WTC11 (cell line): ENCODE data around the gene HNRNPR. TPM values are rescaled to one million over a fixed set of nuclear protein-coding genes. Genes with fewer than 3 reads are reported as not detected.

Experiments
- ATAC-seq: fragments of 200-7000 bp; cut with Tn5 transposase; 2 replicates; pipeline ENCODE4 v1.10.0; 2021; ENCODE audit warnings: mild to moderate bottlenecking, moderate library complexity
- CTCF ChIA-PET: fragments of 300-600 bp; sonication (Branson Sonifier 250); formaldehyde crosslinking; loops from one replicate; lab custom pipeline; 2021; ENCODE audit warnings: antibody characterized with exemption; lab: Charles Lee
- POLR2A ChIA-PET: fragments of 350-600 bp; sonication (Branson Sonifier 250); formaldehyde crosslinking; loops from one replicate; lab custom pipeline; 2021; ENCODE audit warnings: antibody characterized with exemption; lab: Charles Lee
- DNase-seq: peaks from one replicate; pipeline ENCODE4 v3.0.0; 2021; ENCODE audit warnings: low spot score
- H3K27ac Mint-ChIP-seq: 2 replicates; pipeline ENCODE4 v1.8.0; 2021; ENCODE audit warnings: mixed read lengths
- H3K27me3 Mint-ChIP-seq: 2 replicates; pipeline ENCODE4 v1.8.0; 2021; ENCODE audit warnings: low read depth, mild to moderate bottlenecking, moderate library complexity, mixed read lengths
- H3K36me3 Mint-ChIP-seq: 2 replicates; pipeline ENCODE4 v1.8.0; 2021; ENCODE audit warnings: mixed read lengths
- H3K4me1 Mint-ChIP-seq: 2 replicates; pipeline ENCODE4 v1.8.0; 2022; ENCODE audit warnings: mixed read lengths
- H3K4me3 Mint-ChIP-seq: 2 replicates; pipeline ENCODE4 v1.8.0; 2021; ENCODE audit warnings: mild to moderate bottlenecking, moderate library complexity, mixed read lengths
- H3K9me3 Mint-ChIP-seq: 2 replicates; pipeline ENCODE4 v1.8.0; 2021; ENCODE audit warnings: mixed read lengths
- ETV6 ChIP-seq: sonication (generic); formaldehyde crosslinking; IDR thresholded peaks from 2 replicates; pipeline ENCODE4 v1.8.1; 2022; ENCODE audit warnings: mild to moderate bottlenecking, missing genetic modification reagents
- FOXP1 ChIP-seq: sonication (generic); formaldehyde crosslinking; IDR thresholded peaks from 2 replicates; pipeline ENCODE4 v1.8.0; 2022; ENCODE audit warnings: missing genetic modification reagents, mild to moderate bottlenecking, moderate library complexity, borderline replicate concordance
- KAT7 ChIP-seq: sonication (generic); formaldehyde crosslinking; IDR thresholded peaks from 2 replicates; pipeline ENCODE4 v1.8.1; 2023; ENCODE audit warnings: missing genetic modification reagents, mild to moderate bottlenecking, borderline replicate concordance
- MXD4 ChIP-seq: fragments of 250-450 bp; sonication (Bioruptor Pico); IDR thresholded peaks from 2 replicates; pipeline ENCODE4 v1.8.0; 2021; ENCODE audit warnings: mild to moderate bottlenecking, moderate library complexity, borderline replicate concordance
- MYBL2 ChIP-seq: sonication (generic); formaldehyde crosslinking; IDR thresholded peaks from 2 replicates; pipeline ENCODE4 v1.8.1; 2023; ENCODE audit warnings: mild to moderate bottlenecking, moderate library complexity, missing genetic modification reagents
- NFE2L1 ChIP-seq: sonication (generic); formaldehyde crosslinking; IDR thresholded peaks from 2 replicates; pipeline ENCODE4 v1.8.1; 2023; ENCODE audit warnings: missing genetic modification reagents
- OVOL2 ChIP-seq: fragments of 250-450 bp; sonication (Bioruptor Pico); IDR thresholded peaks from 2 replicates; pipeline ENCODE4 v1.9.0; 2021; ENCODE audit warnings: mild to moderate bottlenecking, borderline replicate concordance
- SMAD4 ChIP-seq: sonication (generic); formaldehyde crosslinking; IDR thresholded peaks from 2 replicates; pipeline ENCODE4 v1.8.0; 2022; ENCODE audit warnings: mild to moderate bottlenecking, missing genetic modification reagents
- TCF7 ChIP-seq: sonication (generic); formaldehyde crosslinking; IDR thresholded peaks from 2 replicates; pipeline ENCODE4 v1.8.0; 2022; ENCODE audit warnings: mild to moderate bottlenecking, low read depth, missing genetic modification reagents, moderate library complexity
- TEAD1 ChIP-seq: sonication (generic); formaldehyde crosslinking; IDR thresholded peaks from 2 replicates; pipeline ENCODE4 v1.8.0; 2022; ENCODE audit warnings: mild to moderate bottlenecking, missing genetic modification reagents
- TP53 ChIP-seq: sonication (generic); formaldehyde crosslinking; IDR thresholded peaks from 2 replicates; pipeline ENCODE4 v1.8.1; 2023; ENCODE audit warnings: mild to moderate bottlenecking, missing genetic modification reagents
- ZBTB21 ChIP-seq: sonication (generic); formaldehyde crosslinking; IDR thresholded peaks from 2 replicates; pipeline ENCODE4 v1.8.1; 2023; ENCODE audit warnings: mild to moderate bottlenecking, missing genetic modification reagents, borderline replicate concordance
- ZNF263 ChIP-seq: sonication (generic); formaldehyde crosslinking; IDR thresholded peaks from 2 replicates; pipeline ENCODE4 v1.8.1; 2022; ENCODE audit warnings: low read depth, mild to moderate bottlenecking, moderate library complexity, missing genetic modification reagents
- ZNF396 ChIP-seq: fragments of 250-450 bp; sonication (Bioruptor Pico); IDR thresholded peaks from 2 replicates; pipeline ENCODE4 v1.8.0; 2021; ENCODE audit warnings: mild to moderate bottlenecking, moderate library complexity, borderline replicate concordance
- total RNA-seq: library from RNA; stranded (reverse); gene quantifications from 3 replicates; pipeline ENCODE4 v1.2.3, GENCODE V29; 2021
- TF ChIP-seq, protein P1 (sequence below): sonication (generic); formaldehyde crosslinking; IDR thresholded peaks from 2 replicates; pipeline ENCODE4 v1.8.1; 2023; ENCODE audit warnings: mild to moderate bottlenecking, missing genetic modification reagents, moderate library complexity
- TF ChIP-seq, protein P2 (sequence below): sonication (generic); formaldehyde crosslinking; IDR thresholded peaks from 2 replicates; pipeline ENCODE4 v1.8.0; 2022; ENCODE audit warnings: mild to moderate bottlenecking, missing genetic modification reagents
- TF ChIP-seq, protein P3 (sequence below): fragments of 200-600 bp; IDR thresholded peaks from 2 replicates; pipeline ENCODE4 v1.8.0; 2022; ENCODE audit warnings: antibody characterized with exemption
- TF ChIP-seq, protein P4 (sequence below): sonication (generic); formaldehyde crosslinking; IDR thresholded peaks from 2 replicates; pipeline ENCODE4 v1.8.0; 2022; ENCODE audit warnings: missing genetic modification reagents
- TF ChIP-seq, protein P5 (sequence below): sonication (generic); formaldehyde crosslinking; IDR thresholded peaks from 2 replicates; pipeline ENCODE4 v1.8.1; 2023; ENCODE audit warnings: mild to moderate bottlenecking, missing genetic modification reagents
- TF ChIP-seq, protein P6 (sequence below): sonication (generic); formaldehyde crosslinking; IDR thresholded peaks from 2 replicates; pipeline ENCODE4 v1.8.0; 2023; ENCODE audit warnings: missing genetic modification reagents

Gene HNRNPR
- total RNA-seq, 1 experiment from 2014 or later: 178 TPM

DNA sequence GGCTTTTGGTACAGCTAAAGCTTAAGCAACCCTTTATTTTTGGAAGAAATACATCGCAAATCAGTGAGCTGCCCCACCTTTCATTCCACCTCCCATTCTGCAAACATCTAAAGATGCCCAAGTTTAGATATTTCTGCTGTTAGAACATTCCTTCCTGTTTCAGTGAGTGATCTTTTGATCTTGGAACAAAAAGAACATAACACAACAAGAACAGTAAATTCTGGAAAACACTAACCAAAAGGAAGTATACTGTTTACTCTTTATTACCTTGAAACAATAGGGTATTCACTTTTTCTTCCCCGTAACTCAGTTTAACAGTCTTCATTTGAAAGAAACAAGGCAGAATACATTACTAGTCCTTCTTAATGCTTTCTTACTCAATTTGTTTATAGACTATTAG is 40.6 kb downstream of the HNRNPR start:
- CTCF ChIA-PET: no interaction called here
- no peaks in the 10 kb centered on the region for H3K27me3 Mint-ChIP-seq

DNA sequence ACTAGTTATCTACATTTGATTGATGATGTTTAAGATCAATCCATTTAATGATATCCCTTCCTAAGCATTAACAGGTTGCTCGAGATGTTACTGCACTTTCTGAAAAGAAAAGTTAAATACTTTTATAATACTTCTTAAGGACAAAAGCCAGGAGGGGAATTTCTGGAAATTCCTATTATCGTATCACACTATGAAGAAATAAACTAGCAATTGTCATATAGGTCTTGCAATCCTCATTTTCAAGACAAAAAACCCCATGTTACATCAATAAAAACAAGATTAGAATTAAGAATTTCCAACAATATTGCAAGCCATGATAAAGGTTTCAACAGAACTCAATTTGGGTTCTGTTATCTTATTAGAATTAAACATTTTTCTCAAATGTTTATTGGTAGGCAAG is 47.2 kb downstream of the HNRNPR start:
- H3K9me3 Mint-ChIP-seq: no peaks in the 10 kb centered on the region
- no peaks in the 10 kb centered on the region for H3K4me1 Mint-ChIP-seq
- no peak overlapping the region for H3K4me3 Mint-ChIP-seq
- TF ChIP-seq MYBL2 (CRISPR knock-in tag): no peak
- TF ChIP-seq NFE2L1: no peak
- POLR2A ChIA-PET: no interaction called here
- CTCF ChIA-PET: no interaction called here
- H3K27me3 Mint-ChIP-seq: no peaks in the 10 kb centered on the region
- no peak overlapping the region for H3K27ac Mint-ChIP-seq
- peaks cover 14% of the 10 kb centered on the region for H3K36me3 Mint-ChIP-seq
- ATAC-seq (no peak), DNase-seq (no peak)

More for the DNA sequence above, 40.6 kb downstream of the HNRNPR start:
- DNase-seq: no peak
- ATAC-seq: no peak
- no peak overlapping the region for H3K4me3 Mint-ChIP-seq
- POLR2A ChIA-PET: no interaction called here
- peaks cover under 1% of the 10 kb centered on the region; the same call in 1 of the 2 replicates for H3K4me1 Mint-ChIP-seq
- no peak overlapping the region for H3K27ac Mint-ChIP-seq
- H3K36me3 Mint-ChIP-seq: peaks cover 36% of the 10 kb centered on the region
- H3K9me3 Mint-ChIP-seq: no peaks in the 10 kb centered on the region
- no peak for TF ChIP-seq ZNF263 (CRISPR knock-in tag)
- TF ChIP-seq, protein P1, sequence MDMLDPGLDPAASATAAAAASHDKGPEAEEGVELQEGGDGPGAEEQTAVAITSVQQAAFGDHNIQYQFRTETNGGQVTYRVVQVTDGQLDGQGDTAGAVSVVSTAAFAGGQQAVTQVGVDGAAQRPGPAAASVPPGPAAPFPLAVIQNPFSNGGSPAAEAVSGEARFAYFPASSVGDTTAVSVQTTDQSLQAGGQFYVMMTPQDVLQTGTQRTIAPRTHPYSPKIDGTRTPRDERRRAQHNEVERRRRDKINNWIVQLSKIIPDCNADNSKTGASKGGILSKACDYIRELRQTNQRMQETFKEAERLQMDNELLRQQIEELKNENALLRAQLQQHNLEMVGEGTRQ: no peak
- no peak for TF ChIP-seq KAT7
- no peak for TF ChIP-seq TEAD1 (CRISPR knock-in tag)
- TF ChIP-seq TCF7: no peak
- TF ChIP-seq, protein P2, sequence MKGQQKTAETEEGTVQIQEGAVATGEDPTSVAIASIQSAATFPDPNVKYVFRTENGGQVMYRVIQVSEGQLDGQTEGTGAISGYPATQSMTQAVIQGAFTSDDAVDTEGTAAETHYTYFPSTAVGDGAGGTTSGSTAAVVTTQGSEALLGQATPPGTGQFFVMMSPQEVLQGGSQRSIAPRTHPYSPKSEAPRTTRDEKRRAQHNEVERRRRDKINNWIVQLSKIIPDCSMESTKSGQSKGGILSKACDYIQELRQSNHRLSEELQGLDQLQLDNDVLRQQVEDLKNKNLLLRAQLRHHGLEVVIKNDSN: no peak
- TF ChIP-seq OVOL2 (CRISPR knock-in tag): no peak
- no peak for TF ChIP-seq SMAD4 (CRISPR knock-in tag)
- TF ChIP-seq TP53 (CRISPR knock-in tag): no peak
- TF ChIP-seq, protein P3, sequence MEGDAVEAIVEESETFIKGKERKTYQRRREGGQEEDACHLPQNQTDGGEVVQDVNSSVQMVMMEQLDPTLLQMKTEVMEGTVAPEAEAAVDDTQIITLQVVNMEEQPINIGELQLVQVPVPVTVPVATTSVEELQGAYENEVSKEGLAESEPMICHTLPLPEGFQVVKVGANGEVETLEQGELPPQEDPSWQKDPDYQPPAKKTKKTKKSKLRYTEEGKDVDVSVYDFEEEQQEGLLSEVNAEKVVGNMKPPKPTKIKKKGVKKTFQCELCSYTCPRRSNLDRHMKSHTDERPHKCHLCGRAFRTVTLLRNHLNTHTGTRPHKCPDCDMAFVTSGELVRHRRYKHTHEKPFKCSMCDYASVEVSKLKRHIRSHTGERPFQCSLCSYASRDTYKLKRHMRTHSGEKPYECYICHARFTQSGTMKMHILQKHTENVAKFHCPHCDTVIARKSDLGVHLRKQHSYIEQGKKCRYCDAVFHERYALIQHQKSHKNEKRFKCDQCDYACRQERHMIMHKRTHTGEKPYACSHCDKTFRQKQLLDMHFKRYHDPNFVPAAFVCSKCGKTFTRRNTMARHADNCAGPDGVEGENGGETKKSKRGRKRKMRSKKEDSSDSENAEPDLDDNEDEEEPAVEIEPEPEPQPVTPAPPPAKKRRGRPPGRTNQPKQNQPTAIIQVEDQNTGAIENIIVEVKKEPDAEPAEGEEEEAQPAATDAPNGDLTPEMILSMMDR: no peak
- no peak for TF ChIP-seq ETV6 (CRISPR knock-in tag)
- no peak for TF ChIP-seq MYBL2 (CRISPR knock-in tag)
- no peak for TF ChIP-seq ZBTB21 (CRISPR knock-in tag)
- no peak for TF ChIP-seq ZNF396 (CRISPR knock-in tag)
- TF ChIP-seq, protein P4, sequence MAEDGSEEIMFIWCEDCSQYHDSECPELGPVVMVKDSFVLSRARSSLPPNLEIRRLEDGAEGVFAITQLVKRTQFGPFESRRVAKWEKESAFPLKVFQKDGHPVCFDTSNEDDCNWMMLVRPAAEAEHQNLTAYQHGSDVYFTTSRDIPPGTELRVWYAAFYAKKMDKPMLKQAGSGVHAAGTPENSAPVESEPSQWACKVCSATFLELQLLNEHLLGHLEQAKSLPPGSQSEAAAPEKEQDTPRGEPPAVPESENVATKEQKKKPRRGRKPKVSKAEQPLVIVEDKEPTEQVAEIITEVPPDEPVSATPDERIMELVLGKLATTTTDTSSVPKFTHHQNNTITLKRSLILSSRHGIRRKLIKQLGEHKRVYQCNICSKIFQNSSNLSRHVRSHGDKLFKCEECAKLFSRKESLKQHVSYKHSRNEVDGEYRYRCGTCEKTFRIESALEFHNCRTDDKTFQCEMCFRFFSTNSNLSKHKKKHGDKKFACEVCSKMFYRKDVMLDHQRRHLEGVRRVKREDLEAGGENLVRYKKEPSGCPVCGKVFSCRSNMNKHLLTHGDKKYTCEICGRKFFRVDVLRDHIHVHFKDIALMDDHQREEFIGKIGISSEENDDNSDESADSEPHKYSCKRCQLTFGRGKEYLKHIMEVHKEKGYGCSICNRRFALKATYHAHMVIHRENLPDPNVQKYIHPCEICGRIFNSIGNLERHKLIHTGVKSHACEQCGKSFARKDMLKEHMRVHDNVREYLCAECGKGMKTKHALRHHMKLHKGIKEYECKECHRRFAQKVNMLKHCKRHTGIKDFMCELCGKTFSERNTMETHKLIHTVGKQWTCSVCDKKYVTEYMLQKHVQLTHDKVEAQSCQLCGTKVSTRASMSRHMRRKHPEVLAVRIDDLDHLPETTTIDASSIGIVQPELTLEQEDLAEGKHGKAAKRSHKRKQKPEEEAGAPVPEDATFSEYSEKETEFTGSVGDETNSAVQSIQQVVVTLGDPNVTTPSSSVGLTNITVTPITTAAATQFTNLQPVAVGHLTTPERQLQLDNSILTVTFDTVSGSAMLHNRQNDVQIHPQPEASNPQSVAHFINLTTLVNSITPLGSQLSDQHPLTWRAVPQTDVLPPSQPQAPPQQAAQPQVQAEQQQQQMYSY (CRISPR knock-in tag): no peak
- TF ChIP-seq MXD4 (CRISPR knock-in tag): no peak
- TF ChIP-seq, protein P5, sequence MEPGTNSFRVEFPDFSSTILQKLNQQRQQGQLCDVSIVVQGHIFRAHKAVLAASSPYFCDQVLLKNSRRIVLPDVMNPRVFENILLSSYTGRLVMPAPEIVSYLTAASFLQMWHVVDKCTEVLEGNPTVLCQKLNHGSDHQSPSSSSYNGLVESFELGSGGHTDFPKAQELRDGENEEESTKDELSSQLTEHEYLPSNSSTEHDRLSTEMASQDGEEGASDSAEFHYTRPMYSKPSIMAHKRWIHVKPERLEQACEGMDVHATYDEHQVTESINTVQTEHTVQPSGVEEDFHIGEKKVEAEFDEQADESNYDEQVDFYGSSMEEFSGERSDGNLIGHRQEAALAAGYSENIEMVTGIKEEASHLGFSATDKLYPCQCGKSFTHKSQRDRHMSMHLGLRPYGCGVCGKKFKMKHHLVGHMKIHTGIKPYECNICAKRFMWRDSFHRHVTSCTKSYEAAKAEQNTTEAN (CRISPR knock-in tag): no peak
- TF ChIP-seq, protein P6, sequence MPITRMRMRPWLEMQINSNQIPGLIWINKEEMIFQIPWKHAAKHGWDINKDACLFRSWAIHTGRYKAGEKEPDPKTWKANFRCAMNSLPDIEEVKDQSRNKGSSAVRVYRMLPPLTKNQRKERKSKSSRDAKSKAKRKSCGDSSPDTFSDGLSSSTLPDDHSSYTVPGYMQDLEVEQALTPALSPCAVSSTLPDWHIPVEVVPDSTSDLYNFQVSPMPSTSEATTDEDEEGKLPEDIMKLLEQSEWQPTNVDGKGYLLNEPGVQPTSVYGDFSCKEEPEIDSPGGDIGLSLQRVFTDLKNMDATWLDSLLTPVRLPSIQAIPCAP: no peak
- no peak for TF ChIP-seq FOXP1 (CRISPR knock-in tag)
- TF ChIP-seq, all 79 proteins: peak for 0
